ENCODE data around the gene HOXD4.

The HOXD4 gene

DNA sequence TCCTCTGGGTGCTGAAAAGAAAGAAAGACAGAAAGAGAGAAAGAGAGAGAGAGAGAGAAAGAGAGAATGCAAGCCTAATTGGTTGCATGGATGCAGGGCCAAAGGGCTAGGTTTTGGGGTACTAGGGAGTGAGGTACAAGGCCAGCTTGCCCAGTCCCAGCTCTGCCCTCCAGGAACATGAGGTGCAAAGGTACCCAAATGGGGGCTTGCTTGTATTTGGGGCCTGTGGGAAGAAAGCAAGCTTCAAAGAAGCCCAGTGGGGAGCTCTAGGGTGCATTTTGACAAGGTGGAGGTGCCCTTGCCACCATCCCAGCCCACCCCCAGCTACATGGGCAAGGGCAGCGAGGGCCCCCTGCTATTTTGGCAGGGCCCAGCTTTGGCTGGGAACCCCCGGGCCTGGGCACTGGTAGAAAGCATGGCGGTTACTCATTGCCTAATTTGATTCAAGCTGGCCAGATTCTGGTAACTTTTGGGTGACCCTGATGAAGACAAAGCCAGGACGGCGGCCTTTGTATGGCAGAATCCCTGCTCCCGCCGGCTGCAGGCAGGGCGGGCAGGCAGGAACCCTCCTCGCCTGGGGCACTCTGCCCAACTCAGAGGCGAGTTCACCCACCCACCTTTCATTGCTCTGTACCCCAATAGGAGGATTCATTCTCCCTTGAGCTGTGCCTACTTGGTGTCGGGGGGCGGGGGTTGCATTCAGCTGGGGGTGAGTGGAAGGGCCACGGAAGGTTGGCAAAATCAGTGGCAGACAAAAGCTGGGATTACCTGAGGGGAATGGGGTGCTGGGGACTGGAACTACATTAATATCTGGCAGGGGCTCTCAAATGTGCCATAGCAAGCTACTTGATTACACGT lies 537 bp upstream of the HOXD4 start:
- no peak for TF ChIP-seq SIN3A (IDR thresholded peaks at IDR 0.05; ENCODE audit: borderline replicate concordance, insufficient read depth, low read length)
- no peak for TF ChIP-seq FOXP2 (optimal IDR thresholded peaks at IDR 0.05; ENCODE audit: borderline replicate concordance, extremely low read depth, extremely low read length, insufficient read depth)
- TF ChIP-seq, protein P1, sequence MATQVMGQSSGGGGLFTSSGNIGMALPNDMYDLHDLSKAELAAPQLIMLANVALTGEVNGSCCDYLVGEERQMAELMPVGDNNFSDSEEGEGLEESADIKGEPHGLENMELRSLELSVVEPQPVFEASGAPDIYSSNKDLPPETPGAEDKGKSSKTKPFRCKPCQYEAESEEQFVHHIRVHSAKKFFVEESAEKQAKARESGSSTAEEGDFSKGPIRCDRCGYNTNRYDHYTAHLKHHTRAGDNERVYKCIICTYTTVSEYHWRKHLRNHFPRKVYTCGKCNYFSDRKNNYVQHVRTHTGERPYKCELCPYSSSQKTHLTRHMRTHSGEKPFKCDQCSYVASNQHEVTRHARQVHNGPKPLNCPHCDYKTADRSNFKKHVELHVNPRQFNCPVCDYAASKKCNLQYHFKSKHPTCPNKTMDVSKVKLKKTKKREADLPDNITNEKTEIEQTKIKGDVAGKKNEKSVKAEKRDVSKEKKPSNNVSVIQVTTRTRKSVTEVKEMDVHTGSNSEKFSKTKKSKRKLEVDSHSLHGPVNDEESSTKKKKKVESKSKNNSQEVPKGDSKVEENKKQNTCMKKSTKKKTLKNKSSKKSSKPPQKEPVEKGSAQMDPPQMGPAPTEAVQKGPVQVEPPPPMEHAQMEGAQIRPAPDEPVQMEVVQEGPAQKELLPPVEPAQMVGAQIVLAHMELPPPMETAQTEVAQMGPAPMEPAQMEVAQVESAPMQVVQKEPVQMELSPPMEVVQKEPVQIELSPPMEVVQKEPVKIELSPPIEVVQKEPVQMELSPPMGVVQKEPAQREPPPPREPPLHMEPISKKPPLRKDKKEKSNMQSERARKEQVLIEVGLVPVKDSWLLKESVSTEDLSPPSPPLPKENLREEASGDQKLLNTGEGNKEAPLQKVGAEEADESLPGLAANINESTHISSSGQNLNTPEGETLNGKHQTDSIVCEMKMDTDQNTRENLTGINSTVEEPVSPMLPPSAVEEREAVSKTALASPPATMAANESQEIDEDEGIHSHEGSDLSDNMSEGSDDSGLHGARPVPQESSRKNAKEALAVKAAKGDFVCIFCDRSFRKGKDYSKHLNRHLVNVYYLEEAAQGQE (IDR thresholded peaks at IDR 0.05; ENCODE audit: insufficient read depth in 1 of 2, low read depth in 2 of 2, low read length in 2 of 2) = no peak
- no peak for TF ChIP-seq TAF1 (IDR thresholded peaks at IDR 0.05; ENCODE audit: borderline replicate concordance, insufficient read depth, low read length)
- no peak for TF ChIP-seq POLR2AphosphoS5 (IDR thresholded peaks at IDR 0.05; ENCODE audit: low read depth, low read length)

DNA sequence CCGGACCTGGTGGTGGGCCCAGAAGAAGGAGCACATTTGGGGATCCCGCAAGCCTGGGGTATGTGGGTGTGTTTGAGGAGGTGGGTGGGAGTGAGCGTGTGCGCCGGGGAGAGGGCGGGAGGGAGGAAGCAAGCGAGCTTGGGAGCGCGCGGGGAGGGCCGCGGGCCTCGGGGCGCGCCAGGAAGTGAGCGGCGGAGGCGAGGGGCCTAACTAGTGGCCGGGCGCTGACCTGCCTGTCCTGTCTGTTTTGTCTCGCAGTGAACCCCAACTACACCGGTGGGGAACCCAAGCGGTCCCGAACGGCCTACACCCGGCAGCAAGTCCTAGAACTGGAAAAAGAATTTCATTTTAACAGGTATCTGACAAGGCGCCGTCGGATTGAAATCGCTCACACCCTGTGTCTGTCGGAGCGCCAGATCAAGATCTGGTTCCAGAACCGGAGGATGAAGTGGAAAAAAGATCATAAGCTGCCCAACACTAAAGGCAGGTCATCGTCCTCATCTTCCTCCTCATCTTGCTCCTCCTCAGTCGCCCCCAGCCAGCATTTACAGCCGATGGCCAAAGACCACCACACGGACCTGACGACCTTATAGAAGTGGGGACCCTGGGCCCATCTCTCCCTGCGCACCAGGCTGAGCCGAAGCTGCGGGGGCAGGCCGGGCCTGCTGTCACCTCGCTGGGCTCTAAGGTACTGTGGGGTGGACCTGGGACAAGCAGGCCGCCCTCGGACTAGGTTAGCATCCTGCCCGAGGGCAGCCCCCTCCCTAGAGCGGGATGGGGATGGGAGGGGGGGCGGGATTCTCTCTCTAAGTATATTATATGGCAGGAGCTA lies 1.2 kb downstream of the HOXD4 start:
- TF ChIP-seq SIN3A (IDR thresholded peaks at IDR 0.05; ENCODE audit: borderline replicate concordance, insufficient read depth, low read length) (no peak), POLR2AphosphoS5 (IDR thresholded peaks at IDR 0.05; ENCODE audit: low read depth, low read length) (no peak), TAF1 (IDR thresholded peaks at IDR 0.05; ENCODE audit: borderline replicate concordance, insufficient read depth, low read length) (no peak), FOXP2 (optimal IDR thresholded peaks at IDR 0.05; ENCODE audit: borderline replicate concordance, extremely low read depth, extremely low read length, insufficient read depth) (no peak)
- TF ChIP-seq, protein P1 (IDR thresholded peaks at IDR 0.05; ENCODE audit: insufficient read depth in 1 of 2, low read depth in 2 of 2, low read length in 2 of 2) = no peak

DNA sequence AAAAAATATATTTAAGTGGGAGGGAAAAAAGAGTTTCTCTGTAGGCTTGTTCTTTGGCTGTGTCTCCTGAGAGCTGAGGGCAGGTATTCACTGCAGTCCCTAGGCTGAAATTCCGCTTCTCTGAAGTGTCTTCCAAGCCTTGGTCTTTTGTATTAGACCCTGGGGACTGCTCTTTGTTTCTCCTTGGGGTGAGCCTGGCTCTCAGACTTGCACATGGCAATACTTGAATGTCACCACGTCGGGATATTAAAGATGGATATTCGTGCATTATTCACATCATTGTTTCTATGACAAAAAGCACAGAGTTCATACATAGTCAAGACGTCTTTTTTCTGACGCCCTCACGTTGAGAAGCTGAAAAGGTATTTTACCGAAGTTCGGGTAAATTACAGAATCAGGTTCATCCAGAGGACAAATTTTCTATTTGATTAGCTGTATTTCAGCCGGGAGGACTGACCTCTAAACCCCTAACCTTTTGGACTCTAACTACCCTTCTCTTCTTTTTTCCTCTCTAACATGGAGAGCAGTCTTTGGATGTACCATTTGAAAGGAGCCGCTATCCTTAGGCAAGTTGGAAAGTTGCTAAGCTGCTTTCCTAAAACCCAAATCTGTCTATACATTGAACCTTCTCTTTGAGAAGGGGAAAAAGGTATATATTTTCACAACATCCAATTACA lies 3.4 kb downstream of the HOXD4 start:
- TF ChIP-seq, protein P1 (IDR thresholded peaks at IDR 0.05; ENCODE audit: insufficient read depth in 1 of 2, low read depth in 2 of 2, low read length in 2 of 2) = no peak
- TF ChIP-seq FOXP2 (optimal IDR thresholded peaks at IDR 0.05; ENCODE audit: borderline replicate concordance, extremely low read depth, extremely low read length, insufficient read depth) (no peak), SIN3A (IDR thresholded peaks at IDR 0.05; ENCODE audit: borderline replicate concordance, insufficient read depth, low read length) (no peak), TAF1 (IDR thresholded peaks at IDR 0.05; ENCODE audit: borderline replicate concordance, insufficient read depth, low read length) (no peak), POLR2AphosphoS5 (IDR thresholded peaks at IDR 0.05; ENCODE audit: low read depth, low read length) (no peak)

DNA sequence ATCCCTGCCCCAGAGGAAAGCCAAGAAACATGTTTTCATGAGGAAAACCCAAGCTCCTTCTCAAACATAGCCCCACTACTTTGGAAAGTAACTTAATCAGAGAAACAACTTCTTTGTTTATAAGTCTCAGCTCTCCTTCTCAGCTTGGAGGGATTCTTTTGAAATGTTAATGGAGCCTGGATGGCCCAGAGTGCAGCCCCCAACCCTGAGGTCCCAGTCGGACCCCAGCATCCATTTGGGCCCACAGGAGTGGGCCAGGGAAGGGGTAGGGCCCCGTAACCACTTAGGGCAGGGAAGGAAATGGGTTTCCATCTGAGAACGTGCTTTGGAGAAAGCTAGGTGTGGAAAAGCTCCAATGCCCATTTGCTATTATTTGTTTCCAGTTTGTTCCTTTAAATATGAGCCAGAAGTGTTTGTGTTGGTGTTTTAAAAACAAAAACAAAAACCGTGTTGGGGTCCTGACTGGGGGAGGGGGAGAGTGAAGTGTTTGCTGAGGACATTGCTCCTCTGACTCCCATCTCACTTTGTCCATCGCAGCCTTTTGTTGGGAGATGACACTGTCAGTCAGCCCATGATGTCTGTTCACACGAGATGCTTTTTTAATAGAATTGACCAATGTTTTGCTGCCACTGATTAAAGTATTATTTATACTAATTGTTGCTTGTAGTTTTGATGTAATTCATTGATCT lies 4.2 kb downstream of the HOXD4 start:
- TF ChIP-seq FOXP2 (optimal IDR thresholded peaks at IDR 0.05; ENCODE audit: borderline replicate concordance, extremely low read depth, extremely low read length, insufficient read depth) (no peak), TAF1 (IDR thresholded peaks at IDR 0.05; ENCODE audit: borderline replicate concordance, insufficient read depth, low read length) (no peak), SIN3A (IDR thresholded peaks at IDR 0.05; ENCODE audit: borderline replicate concordance, insufficient read depth, low read length) (no peak), POLR2AphosphoS5 (IDR thresholded peaks at IDR 0.05; ENCODE audit: low read depth, low read length) (no peak)
- TF ChIP-seq, protein P1 (IDR thresholded peaks at IDR 0.05; ENCODE audit: insufficient read depth in 1 of 2, low read depth in 2 of 2, low read length in 2 of 2) = no peak
